Transverse colon (tissue), 4 donors: ENCODE data around the gene DENND2A. TPM values are rescaled to one million over a fixed set of nuclear protein-coding genes. Genes with fewer than 3 reads are reported as not detected.

Source experiments
- DNase-seq: peaks from one replicate; pipeline ENCODE4 v3.0.0-alpha.2; 2019
- H3K27ac ChIP-seq, 4 donors: fragments of 200-600 bp; sonication (generic); 2 replicates each; pipeline ENCODE4 v1.5.1; 2016 to 2018; ENCODE audit warnings: inconsistent platforms in 4 of 4
- H3K27me3 ChIP-seq: fragments of 200-600 bp; sonication (generic); 2 replicates; pipeline ENCODE4 v1.5.1; 2017; ENCODE audit warnings: inconsistent platforms
- H3K36me3 ChIP-seq, 4 donors: fragments of 200-600 bp; sonication (generic); 2 replicates each; pipeline ENCODE4 v1.5.1; 2017 to 2019; ENCODE audit warnings: inconsistent platforms in 4 of 4
- H3K4me1 ChIP-seq, 4 donors: fragments of 200-600 bp; sonication (generic); 2 replicates each; pipeline ENCODE4 v1.5.1; 2017 to 2020; ENCODE audit warnings: inconsistent platforms in 4 of 4
- H3K4me3 ChIP-seq, 4 donors: fragments of 200-600 bp; sonication (generic); 1 replicate in 1 of 4; 2 replicates in 3 of 4; pipeline versions ENCODE4 v1.5.1 to v1.6.1; 2017 to 2019; ENCODE audit warnings: inconsistent platforms in 4 of 4
- H3K9me3 ChIP-seq, 2 donors: fragments of 200-600 bp; sonication (generic); 2 replicates each; pipeline ENCODE4 v1.5.1; 2017 to 2019; ENCODE audit warnings: inconsistent platforms in 2 of 2
- CTCF ChIP-seq, 5 experiments: fragments of 200-600 bp in 3 of 5; fragments of 450-650 bp in 2 of 5; sonication (generic) in 3 of 5; IDR thresholded peaks; 1 replicate in 2 of 5; 2 replicates in 3 of 5; pipeline ENCODE4 v1.5.1; 2016 to 2017; ENCODE audit warnings: antibody characterized with exemption in 5 of 5, inconsistent platforms in 3 of 5, mild to moderate bottlenecking in 2 of 5, moderate library complexity in 1 of 5
- EP300 ChIP-seq: sonication (generic); formaldehyde crosslinking; IDR thresholded peaks from one replicate; pipeline ENCODE4 v1.6.1; 2017; ENCODE audit warnings: antibody characterized with exemption, low read depth
- POLR2A ChIP-seq: fragments of 450-650 bp; IDR thresholded peaks from one replicate; pipeline ENCODE4 v1.6.1; 2016; ENCODE audit warnings: antibody characterized with exemption, mild to moderate bottlenecking, moderate library complexity
- POLR2AphosphoS5 ChIP-seq, 3 donors: sonication (generic); formaldehyde crosslinking; IDR thresholded peaks; one replicate each; pipeline ENCODE4 v1.6.1; 2016; ENCODE audit warnings: antibody characterized with exemption in 3 of 3
- WGBS, 2 donors: methylation state at CpG; one replicate each; pipeline ENCODE4 v1.1.5; 2018; ENCODE audit warnings: low coverage in 1 of 2; 5-methylcytosine and 5-hydroxymethylcytosine counted together
- in situ Hi-C, 4 donors: fragments of 200-750 bp; cut with MboI; loops; one replicate each; pipeline versions ENCODE4 v1.15.0 to v1.15.1; 2017; ENCODE audit warnings: low sequenced_read_pairs in 3 of 4, low pct_ligation_motif_present in 1 of 4, low pct_unique_long_range_greater_than_20kb in 1 of 4
- intact Hi-C: fragments of 100-400 bp; cut with DNase I; formaldehyde crosslinking; loops from one replicate; pipeline ENCODE4 v1.15.1; 2023; ENCODE audit warnings: low total_unique reads
- total RNA-seq, 4 donors: library from RNA; depleted of rRNA; stranded (reverse); fragments of >200 nt; gene quantifications; one replicate each; pipeline ENCODE4 v1.1.0, GENCODE V29; 2016

The DENND2A gene
- total RNA-seq, 4 donors from 2014 or later = 4.1 to 19.9 (median 7.1) TPM

- in situ Hi-C loops (no loop called here), intact Hi-C loops (no loop called here)
- Histone ChIP-seq H3K4me1 (peaks cover 0 to 45% (median 12%) of the 10 kb centered on the region in 4 donors), H3K9me3 (no peaks in the 10 kb centered on the region), H3K4me3 (no peak overlapping the region), H3K27ac (peak overlapping the region; percentile 69 to 82 (median 81)), H3K27me3 (no peaks in the 10 kb centered on the region), H3K36me3 (no peaks in the 10 kb centered on the region)
- TF ChIP-seq POLR2AphosphoS5 (IDR thresholded peaks at IDR 0.05) (no peak), POLR2A (no peak), EP300 (no peak), CTCF (IDR thresholded peaks at IDR 0.05) (no peak)
- no peak for DNase-seq
- 68% methylated on average over 4 of the region's 4 CpGs; no CpG with 5 or more reads in 1 of the 2 donors for WGBS, 2 donors
Observed at GRCh38 chr7:140541176-140541512, 99.5 kb downstream of the DENND2A start.

GRCh38 chr7:140540136-140540777 is 100.4 kb downstream of the DENND2A start:
- 80% methylated on average over 2 to 18 of the region's 18 CpGs for WGBS, 2 donors
- Histone ChIP-seq H3K36me3 (no peaks in the 10 kb centered on the region), H3K27me3 (no peaks in the 10 kb centered on the region), H3K4me1 (peaks cover 0 to 41% (median 12%) of the 10 kb centered on the region in 4 donors), H3K4me3 (no peak overlapping the region), H3K9me3 (no peaks in the 10 kb centered on the region), H3K27ac (peak overlapping the region in 2 of 4 donors; percentile 81 to 82)
- intact Hi-C loops (no loop called here), in situ Hi-C loops (no loop called here)
- no peak for DNase-seq
- TF ChIP-seq CTCF (IDR thresholded peaks at IDR 0.05) (no peak), POLR2AphosphoS5 (IDR thresholded peaks at IDR 0.05) (no peak)

- H3K27ac ChIP-seq = no peak overlapping the region
Observed at GRCh38 chr7:140539461-140539860, 101.2 kb downstream of the DENND2A start.

More at GRCh38 chr7:140539461-140539860, 101.2 kb downstream of the DENND2A start:
- TF ChIP-seq POLR2A (no peak), POLR2AphosphoS5 (IDR thresholded peaks at IDR 0.05) (no peak), CTCF (IDR thresholded peaks at IDR 0.05) (no peak), EP300 (no peak)
- peaks cover 0 to 35% (median 12%) of the 10 kb centered on the region in 4 donors for H3K4me1 ChIP-seq
- WGBS, 2 donors = 91 to 100% methylated on average over 1 to 18 of the region's 18 CpGs
- intact Hi-C loops = no loop called here
- in situ Hi-C loops = no loop called here
- H3K27me3 ChIP-seq = no peaks in the 10 kb centered on the region
- H3K4me3 ChIP-seq = no peak overlapping the region
- no peaks in the 10 kb centered on the region for H3K36me3 ChIP-seq
- DNase-seq = no peak
- H3K9me3 ChIP-seq = no peaks in the 10 kb centered on the region
